GM10266 (cell line): ENCODE measurements around the gene ACTMAP.
"Not testable (repeated sequence)": the region's sequence is repeated elsewhere in the genome, so short reads cannot be mapped to it uniquely, and the experiment has no call there.

Source experiments
- DNase-seq: peaks from one replicate; pipeline ENCODE4 v3.0.0; 2012; ENCODE audit errors: extremely low spot score
- CTCF ChIP-seq: IDR thresholded peaks from 2 replicates; pipeline ENCODE4 v1.5.1; 2012; ENCODE audit warnings: mild to moderate bottlenecking, low read depth; ENCODE audit not compliant: control insufficient read depth, insufficient read depth; ENCODE audit errors: missing control alignments

Gene ACTMAP

GRCh38 chr19:40735013-40735771 lies 15.1 kb downstream of the ACTMAP start:
- DNase-seq, result no peak
- no peak for TF ChIP-seq CTCF

GRCh38 chr19:40733149-40733548 lies 17.1 kb downstream of the ACTMAP start:
- DNase-seq, result no peak
- no peak for TF ChIP-seq CTCF

- DNase-seq, result not testable (repeated sequence)
These were observed 18.0 kb downstream of the ACTMAP start for GRCh38 chr19:40732304-40732703.

GRCh38 chr19:40730065-40730464 lies 20.2 kb downstream of the ACTMAP start:
- not testable (repeated sequence) for DNase-seq

- DNase-seq, result no peak
- no peak for TF ChIP-seq CTCF
These were observed 24.0 kb downstream of the ACTMAP start for GRCh38 chr19:40726279-40726678.

GRCh38 chr19:40724855-40725254 lies 25.4 kb downstream of the ACTMAP start:
- no peak for TF ChIP-seq CTCF
- DNase-seq, result no peak

GRCh38 chr19:40724315-40724714 lies 26.0 kb downstream of the ACTMAP start:
- TF ChIP-seq CTCF, result no peak

GRCh38 chr19:40723661-40724254 lies 26.5 kb downstream of the ACTMAP start:
- DNase-seq, result no peak
- no peak for TF ChIP-seq CTCF

More at GRCh38 chr19:40724315-40724714, 26.0 kb downstream of the ACTMAP start:
- no peak for DNase-seq
